DND-41 (cell line): ENCODE data around the gene JSRP1.

Source experiments
- ATAC-seq: fragments of 200-7000 bp; cut with Tn5 transposase; 3 replicates; pipeline ENCODE4 v1.9.1; 2021; ENCODE audit warnings: low read depth; ENCODE audit not compliant: insufficient read depth
- DNase-seq: peaks from one replicate; pipeline ENCODE4 v3.0.0-alpha.2; 2020
- H2AFZ ChIP-seq: 2 replicates; pipeline ENCODE4 v1.6.0; 2012; ENCODE audit warnings: low read depth, low read length
- H3K27ac ChIP-seq: 2 replicates; pipeline ENCODE4 v1.5.1; 2012; ENCODE audit warnings: low read length, inconsistent platforms
- H3K27me3 ChIP-seq: fragments of 200-600 bp; sonication (generic); 2 replicates; pipeline ENCODE4 v1.6.0; 2012; ENCODE audit warnings: low read length, mild to moderate bottlenecking, inconsistent platforms; ENCODE audit not compliant: insufficient read depth, poor library complexity
- H3K36me3 ChIP-seq: 2 replicates; pipeline ENCODE4 v1.5.1; 2012; ENCODE audit warnings: low read length, inconsistent platforms; ENCODE audit not compliant: insufficient read depth
- H3K4me1 ChIP-seq: 2 replicates; pipeline ENCODE4 v1.5.1; 2012; ENCODE audit warnings: mild to moderate bottlenecking, low read length; ENCODE audit not compliant: insufficient read depth
- H3K4me2 ChIP-seq: 2 replicates; pipeline ENCODE4 v1.6.0; 2012; ENCODE audit warnings: mild to moderate bottlenecking, moderate library complexity, low read length, inconsistent platforms; ENCODE audit not compliant: insufficient read depth
- H3K4me3 ChIP-seq, 2 experiments: fragments of 200-600 bp in 1 of 2; shearing (Covaris generic) in 1 of 2; 2 replicates each; pipeline ENCODE4 v1.5.1; 2012 to 2016; ENCODE audit warnings: inconsistent platforms in 2 of 2, low read length in 2 of 2, mild to moderate bottlenecking in 2 of 2, low read depth in 1 of 2, moderate library complexity in 1 of 2
- H3K79me2 ChIP-seq: 2 replicates; pipeline ENCODE4 v1.6.0; 2012; ENCODE audit warnings: low read length, inconsistent platforms; ENCODE audit not compliant: insufficient read depth
- H3K9ac ChIP-seq: 2 replicates; pipeline ENCODE4 v1.6.0; 2012; ENCODE audit warnings: low read depth, mild to moderate bottlenecking, inconsistent platforms, low read length, moderate library complexity
- H3K9me3 ChIP-seq: 2 replicates; pipeline ENCODE4 v1.5.1; 2012; ENCODE audit warnings: low read length, moderate library complexity, mild to moderate bottlenecking, inconsistent platforms; ENCODE audit not compliant: insufficient read depth, severe bottlenecking
- H4K20me1 ChIP-seq: 2 replicates; pipeline ENCODE4 v1.6.0; 2012; ENCODE audit warnings: low read length; ENCODE audit not compliant: insufficient read depth
- CTCF ChIP-seq: IDR thresholded peaks from 2 replicates; pipeline ENCODE4 v1.5.1; 2012; ENCODE audit warnings: borderline replicate concordance, low read length, moderate library complexity, mild to moderate bottlenecking; ENCODE audit not compliant: poor library complexity, severe bottlenecking; ENCODE audit errors: extremely low read depth
- EZH2 ChIP-seq: IDR thresholded peaks from 3 replicates; pipeline ENCODE4 v1.6.1; 2012; ENCODE audit warnings: borderline replicate concordance, low read depth, mild to moderate bottlenecking, moderate library complexity, low read length, inconsistent platforms; ENCODE audit not compliant: severe bottlenecking

The JSRP1 gene

GRCh38 chr19:2221250-2221831 lies 34.9 kb downstream of the JSRP1 start:
- Histone ChIP-seq H3K4me2 (no peak overlapping the region), H3K79me2 (peaks cover 8% of the 10 kb centered on the region; the same call in 1 of the 2 replicates), H3K9me3 (no peaks in the 10 kb centered on the region), H3K4me3 (no peak overlapping the region), H4K20me1 (peaks cover 37% of the 10 kb centered on the region), H2AFZ (no peak overlapping the region), H3K27me3 (no peaks in the 10 kb centered on the region), H3K36me3 (peaks cover 94% of the 10 kb centered on the region), H3K27ac (no peak overlapping the region), H3K9ac (no peak overlapping the region), H3K4me1 (no peaks in the 10 kb centered on the region)
- DNase-seq (no peak), ATAC-seq (no peak)
- TF ChIP-seq CTCF (no peak), EZH2 (no peak)

- H3K9me3 ChIP-seq = no peaks in the 10 kb centered on the region
- peaks cover 94% of the 10 kb centered on the region for H3K36me3 ChIP-seq
- H3K4me1 ChIP-seq = no peaks in the 10 kb centered on the region
- peaks cover 33% of the 10 kb centered on the region for H4K20me1 ChIP-seq
- no peak overlapping the region for H3K27ac ChIP-seq
- no peak overlapping the region for H3K9ac ChIP-seq
- no peak for DNase-seq
- H3K4me3 ChIP-seq = no peak overlapping the region
- no peaks in the 10 kb centered on the region for H3K27me3 ChIP-seq
- H2AFZ ChIP-seq = no peak overlapping the region
- H3K79me2 ChIP-seq = peaks cover 8% of the 10 kb centered on the region; the same call in 1 of the 2 replicates
- no peak overlapping the region for H3K4me2 ChIP-seq
- no peak for TF ChIP-seq CTCF
- no peak for ATAC-seq
Observed at GRCh38 chr19:2219726-2220125, 36.5 kb downstream of the JSRP1 start.

- Histone ChIP-seq H3K36me3 (peaks cover 96% of the 10 kb centered on the region), H3K27me3 (no peaks in the 10 kb centered on the region), H2AFZ (no peak overlapping the region), H3K4me3 (no peak overlapping the region), H3K9ac (no peak overlapping the region), H3K4me2 (no peak overlapping the region), H4K20me1 (peaks cover 40% of the 10 kb centered on the region), H3K4me1 (no peaks in the 10 kb centered on the region), H3K27ac (no peak overlapping the region), H3K9me3 (no peaks in the 10 kb centered on the region), H3K79me2 (peaks cover 8% of the 10 kb centered on the region; the same call in 1 of the 2 replicates)
- ATAC-seq (no peak), DNase-seq (no peak)
- TF ChIP-seq EZH2 (no peak), CTCF (no peak)
Observed at GRCh38 chr19:2217591-2217990, 38.6 kb downstream of the JSRP1 start.
